OCI-LY7 (cell line): ENCODE results near the gene ASAP3. TPM values are rescaled to one million over a fixed set of nuclear protein-coding genes. Genes with fewer than 3 reads are reported as not detected.
"Not testable (repeated sequence)": the region's sequence is repeated elsewhere in the genome, so short reads cannot be mapped to it uniquely, and the experiment has no call there.

Source experiments
- BruUV-seq: library from RNA; stranded (reverse); fragments of 400-500 nt; replicated peaks from 2 replicates; lab custom pipeline; 2021; lab: Mats Ljungman, UMichigan
- CTCF ChIA-PET: fragments of 300-600 bp; sonication (Branson Sonifier 250); formaldehyde crosslinking; loops from one replicate; lab custom pipeline; 2022; ENCODE audit warnings: antibody characterized with exemption; ENCODE audit not compliant: unreplicated experiment; lab: Charles Lee
- POLR2A ChIA-PET: fragments of 300-600 bp; sonication (Branson Sonifier 250); formaldehyde crosslinking; loops from one replicate; lab custom pipeline; 2022; ENCODE audit warnings: antibody characterized with exemption; lab: Charles Lee
- DNase-seq: peaks from one replicate; pipeline ENCODE4 v3.0.0-alpha.2; 2015; ENCODE audit warnings: low spot score
- H2AFZ ChIP-seq: fragments of 200-600 bp; sonication (generic), shearing (Covaris generic); 2 replicates; pipeline ENCODE4 v1.6.1; 2014; ENCODE audit warnings: mild to moderate bottlenecking, antibody characterized with exemption, low read length, moderate library complexity
- H3K27ac ChIP-seq: fragments of 200-600 bp; sonication (generic); 2 replicates; pipeline ENCODE4 v1.5.1; 2014; ENCODE audit warnings: mixed run types, low read depth, mild to moderate bottlenecking, moderate library complexity, low read length, inconsistent platforms; ENCODE audit not compliant: poor library complexity, severe bottlenecking
- H3K36me3 ChIP-seq: fragments of 200-600 bp; sonication (generic); 2 replicates; pipeline ENCODE4 v1.6.1; 2014; ENCODE audit warnings: mild to moderate bottlenecking, antibody characterized with exemption, low read length, moderate library complexity, mixed read lengths; ENCODE audit not compliant: insufficient read depth
- H3K4me1 ChIP-seq: fragments of 200-600 bp; sonication (generic); 2 replicates; pipeline ENCODE4 v1.5.1; 2014; ENCODE audit warnings: mild to moderate bottlenecking, low read length; ENCODE audit not compliant: insufficient read depth, poor library complexity, severe bottlenecking
- H3K4me2 ChIP-seq: fragments of 200-600 bp; sonication (generic); 2 replicates; pipeline ENCODE4 v1.6.1; 2014; ENCODE audit warnings: mild to moderate bottlenecking, low read length
- H3K4me3 ChIP-seq: fragments of 200-600 bp; sonication (generic); 2 replicates; pipeline ENCODE4 v1.5.1; 2014; ENCODE audit warnings: mild to moderate bottlenecking, low read depth, low read length; ENCODE audit not compliant: poor library complexity, severe bottlenecking
- H3K79me2 ChIP-seq: fragments of 200-600 bp; sonication (generic); 2 replicates; pipeline ENCODE4 v1.6.1; 2016; ENCODE audit warnings: low read depth, mild to moderate bottlenecking, low read length, moderate library complexity, mixed read lengths; ENCODE audit not compliant: insufficient read depth
- H3K9me2 ChIP-seq: fragments of 200-600 bp; sonication (generic); 2 replicates; pipeline ENCODE4 v1.6.1; 2016; ENCODE audit warnings: mild to moderate bottlenecking, low read length, mixed read lengths; ENCODE audit not compliant: insufficient read depth
- H3K9me3 ChIP-seq: fragments of 200-600 bp; sonication (generic); 2 replicates; pipeline ENCODE4 v1.6.1; 2014; ENCODE audit warnings: mild to moderate bottlenecking, mixed run types, low read length, mixed read lengths
- H4K20me1 ChIP-seq: fragments of 200-600 bp; sonication (generic); 2 replicates; pipeline ENCODE4 v1.6.1; 2014; ENCODE audit warnings: mild to moderate bottlenecking, antibody characterized with exemption, low read length, moderate library complexity, mixed read lengths; ENCODE audit not compliant: insufficient read depth
- CTCF ChIP-seq: fragments of 200-600 bp; sonication (generic); conservative IDR thresholded peaks from 2 replicates; pipeline ENCODE4 v1.5.1; 2014; ENCODE audit warnings: mild to moderate bottlenecking, antibody characterized with exemption, low read length, moderate library complexity, mixed read lengths
- EZH2phosphoT487 ChIP-seq: fragments of 200-600 bp; sonication (generic); IDR thresholded peaks from 2 replicates; pipeline ENCODE4 v1.6.1; 2018; ENCODE audit warnings: low read depth, borderline replicate concordance, mild to moderate bottlenecking, mixed run types, antibody characterized with exemption, low read length, moderate library complexity, mixed read lengths
- intact Hi-C: fragments of 100-400 bp; cut with micrococcal nuclease; formaldehyde crosslinking; loops from one replicate; pipeline ENCODE4 v1.10.0; 2022; ENCODE audit not compliant: unreplicated experiment
- total RNA-seq, 2 experiments: library from RNA; depleted of rRNA in 1 of 2; stranded (reverse); fragments of >200 nt in 1 of 2; shearing (Covaris generic) in 1 of 2; gene quantifications; 2 replicates each; pipeline ENCODE4 v1.2.3, GENCODE V29; 2014 to 2022

Gene ASAP3
- total RNA-seq, 2 experiments from 2014 or later = 5.9 to 14.9 TPM

GRCh38 chr1:23383577-23384311, 100.2 kb downstream of the ASAP3 start:
- no peak overlapping the region for H3K4me3 ChIP-seq
- H2AFZ ChIP-seq = no peak overlapping the region
- ChIA-PET CTCF (no interaction called here), POLR2A (no interaction called here)
- H3K4me2 ChIP-seq = no peak overlapping the region
- H3K9me3 ChIP-seq = no peaks in the 10 kb centered on the region
- no peak overlapping the region for H3K27ac ChIP-seq
- H3K36me3 ChIP-seq = no peaks in the 10 kb centered on the region
- no peak for TF ChIP-seq CTCF
- TF ChIP-seq EZH2phosphoT487 = no peak
- no peaks in the 10 kb centered on the region for H3K9me2 ChIP-seq
- no TSS peak for BruUV-seq
- DNase-seq = no peak
- H4K20me1 ChIP-seq = no peaks in the 10 kb centered on the region
- H3K79me2 ChIP-seq = no peaks in the 10 kb centered on the region
- peaks cover 4% of the 10 kb centered on the region for H3K4me1 ChIP-seq
- intact Hi-C loops = no loop called here

- ChIA-PET POLR2A (interaction anchor here (0.5 kb wide), 1 partner anchor 900 kb away, joined by 3 read pairs; no protein-coding TSS in a partner anchor), CTCF (no interaction called here)
- no peak for DNase-seq
- TF ChIP-seq EZH2phosphoT487 = no peak
- TF ChIP-seq CTCF = no peak
- no TSS peak for BruUV-seq
- no peak overlapping the region for H2AFZ ChIP-seq
- H3K9me3 ChIP-seq = no peaks in the 10 kb centered on the region
- no peaks in the 10 kb centered on the region for H3K79me2 ChIP-seq
- H3K36me3 ChIP-seq = no peaks in the 10 kb centered on the region
- no peaks in the 10 kb centered on the region for H3K9me2 ChIP-seq
- H3K4me2 ChIP-seq = no peak overlapping the region
- peaks cover 4% of the 10 kb centered on the region for H3K4me1 ChIP-seq
- no peak overlapping the region for H3K27ac ChIP-seq
- intact Hi-C loops = no loop called here
- H4K20me1 ChIP-seq = no peaks in the 10 kb centered on the region
- no peak overlapping the region for H3K4me3 ChIP-seq
Observed at GRCh38 chr1:23381233-23381885, 102.6 kb downstream of the ASAP3 start.

GRCh38 chr1:23380719-23381118, 103.3 kb downstream of the ASAP3 start:
- Histone ChIP-seq H3K79me2 (no peaks in the 10 kb centered on the region), H4K20me1 (no peaks in the 10 kb centered on the region), H3K36me3 (no peaks in the 10 kb centered on the region), H3K4me1 (peaks cover 4% of the 10 kb centered on the region), H3K9me3 (no peaks in the 10 kb centered on the region), H3K27ac (no peak overlapping the region), H3K4me2 (no peak overlapping the region), H3K4me3 (no peak overlapping the region), H2AFZ (no peak overlapping the region), H3K9me2 (no peaks in the 10 kb centered on the region)
- TF ChIP-seq CTCF (no peak), EZH2phosphoT487 (no peak)
- ChIA-PET POLR2A (interaction anchor here (0.6 kb wide), 1 partner anchor 32 kb away, joined by 3 read pairs; no protein-coding TSS in a partner anchor), CTCF (no interaction called here)
- intact Hi-C loops = no loop called here
- no TSS peak for BruUV-seq
- no peak for DNase-seq

GRCh38 chr1:23380236-23380635, 103.7 kb downstream of the ASAP3 start:
- H3K9me2 ChIP-seq, H4K20me1 ChIP-seq, H3K4me1 ChIP-seq, H3K79me2 ChIP-seq, CTCF ChIA-PET, intact Hi-C loops, BruUV-seq, H3K4me2 ChIP-seq, H3K36me3 ChIP-seq, H3K9me3 ChIP-seq, H3K4me3 ChIP-seq, H3K27ac ChIP-seq, DNase-seq, H2AFZ ChIP-seq: not testable (repeated sequence)
- POLR2A ChIA-PET = interaction anchor here (0.6 kb wide), 1 partner anchor 32 kb away, joined by 3 read pairs; no protein-coding TSS in a partner anchor
